Measurements from ENCODE around the gene CORIN. TPM values are rescaled to one million over a fixed set of nuclear protein-coding genes. Genes with fewer than 3 reads are reported as not detected.

Gene CORIN
- total and polyA plus RNA-seq, 2 experiments from 2014 or later, result not detected

- no peaks in the 10 kb centered on the region for H4K20me1 ChIP-seq (replicated peaks; ENCODE audit: insufficient read depth)
- Mint-ChIP-seq H3K36me3 (ENCODE audit: low read depth) (no peaks in the 10 kb centered on the region), H3K27ac (no peak overlapping the region), H3K9me3 (no peaks in the 10 kb centered on the region), H3K27me3 (ENCODE audit: insufficient read depth, low read depth, poor library complexity) (peaks cover 7% of the 10 kb centered on the region), H3K4me3 (no peak overlapping the region), H3K4me1 (peaks cover 13% of the 10 kb centered on the region; the same call in 2 of the 3 replicates)
- no peaks in the 10 kb centered on the region for H3K36me3 ChIP-seq (ENCODE audit: insufficient read depth)
- no peak overlapping the region for H3K4me3 ChIP-seq
- no peaks in the 10 kb centered on the region for H3F3A ChIP-seq (replicated peaks; ENCODE audit: low read depth)
- no peaks in the 10 kb centered on the region for H3K27me3 ChIP-seq (ENCODE audit: insufficient read depth)
- no peak overlapping the region for H3K27ac ChIP-seq (ENCODE audit: low read depth)
- TF ChIP-seq, protein P1, sequence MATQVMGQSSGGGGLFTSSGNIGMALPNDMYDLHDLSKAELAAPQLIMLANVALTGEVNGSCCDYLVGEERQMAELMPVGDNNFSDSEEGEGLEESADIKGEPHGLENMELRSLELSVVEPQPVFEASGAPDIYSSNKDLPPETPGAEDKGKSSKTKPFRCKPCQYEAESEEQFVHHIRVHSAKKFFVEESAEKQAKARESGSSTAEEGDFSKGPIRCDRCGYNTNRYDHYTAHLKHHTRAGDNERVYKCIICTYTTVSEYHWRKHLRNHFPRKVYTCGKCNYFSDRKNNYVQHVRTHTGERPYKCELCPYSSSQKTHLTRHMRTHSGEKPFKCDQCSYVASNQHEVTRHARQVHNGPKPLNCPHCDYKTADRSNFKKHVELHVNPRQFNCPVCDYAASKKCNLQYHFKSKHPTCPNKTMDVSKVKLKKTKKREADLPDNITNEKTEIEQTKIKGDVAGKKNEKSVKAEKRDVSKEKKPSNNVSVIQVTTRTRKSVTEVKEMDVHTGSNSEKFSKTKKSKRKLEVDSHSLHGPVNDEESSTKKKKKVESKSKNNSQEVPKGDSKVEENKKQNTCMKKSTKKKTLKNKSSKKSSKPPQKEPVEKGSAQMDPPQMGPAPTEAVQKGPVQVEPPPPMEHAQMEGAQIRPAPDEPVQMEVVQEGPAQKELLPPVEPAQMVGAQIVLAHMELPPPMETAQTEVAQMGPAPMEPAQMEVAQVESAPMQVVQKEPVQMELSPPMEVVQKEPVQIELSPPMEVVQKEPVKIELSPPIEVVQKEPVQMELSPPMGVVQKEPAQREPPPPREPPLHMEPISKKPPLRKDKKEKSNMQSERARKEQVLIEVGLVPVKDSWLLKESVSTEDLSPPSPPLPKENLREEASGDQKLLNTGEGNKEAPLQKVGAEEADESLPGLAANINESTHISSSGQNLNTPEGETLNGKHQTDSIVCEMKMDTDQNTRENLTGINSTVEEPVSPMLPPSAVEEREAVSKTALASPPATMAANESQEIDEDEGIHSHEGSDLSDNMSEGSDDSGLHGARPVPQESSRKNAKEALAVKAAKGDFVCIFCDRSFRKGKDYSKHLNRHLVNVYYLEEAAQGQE (IDR thresholded peaks at IDR 0.05; ENCODE audit: unreplicated experiment), result no peak
- TF ChIP-seq EZH2phosphoT487 (IDR thresholded peaks at IDR 0.05; ENCODE audit: unreplicated experiment) (no peak), EZH2 (IDR thresholded peaks at IDR 0.05; ENCODE audit: low read depth, unreplicated experiment) (no peak), STAT1 (IDR thresholded peaks at IDR 0.05; ENCODE audit: unreplicated experiment) (no peak), ETS1 (IDR thresholded peaks at IDR 0.05) (no peak), ZNF114 (CRISPR knock-in tag; IDR thresholded peaks at IDR 0.05) (no peak), POLR2AphosphoS5 (IDR thresholded peaks at IDR 0.05; ENCODE audit: low read depth) (no peak), JUNB (IDR thresholded peaks at IDR 0.05; ENCODE audit: unreplicated experiment) (no peak), ZNF331 (CRISPR knock-in tag; IDR thresholded peaks at IDR 0.05; ENCODE audit: low read depth) (no peak), CREB1 (CRISPR knock-in tag; IDR thresholded peaks at IDR 0.05; ENCODE audit: low read depth) (no peak), NANOG (IDR thresholded peaks at IDR 0.05; ENCODE audit: borderline replicate concordance) (no peak), ZNF462 (CRISPR knock-in tag; IDR thresholded peaks at IDR 0.05) (no peak)
- TF ChIP-seq, protein P2, sequence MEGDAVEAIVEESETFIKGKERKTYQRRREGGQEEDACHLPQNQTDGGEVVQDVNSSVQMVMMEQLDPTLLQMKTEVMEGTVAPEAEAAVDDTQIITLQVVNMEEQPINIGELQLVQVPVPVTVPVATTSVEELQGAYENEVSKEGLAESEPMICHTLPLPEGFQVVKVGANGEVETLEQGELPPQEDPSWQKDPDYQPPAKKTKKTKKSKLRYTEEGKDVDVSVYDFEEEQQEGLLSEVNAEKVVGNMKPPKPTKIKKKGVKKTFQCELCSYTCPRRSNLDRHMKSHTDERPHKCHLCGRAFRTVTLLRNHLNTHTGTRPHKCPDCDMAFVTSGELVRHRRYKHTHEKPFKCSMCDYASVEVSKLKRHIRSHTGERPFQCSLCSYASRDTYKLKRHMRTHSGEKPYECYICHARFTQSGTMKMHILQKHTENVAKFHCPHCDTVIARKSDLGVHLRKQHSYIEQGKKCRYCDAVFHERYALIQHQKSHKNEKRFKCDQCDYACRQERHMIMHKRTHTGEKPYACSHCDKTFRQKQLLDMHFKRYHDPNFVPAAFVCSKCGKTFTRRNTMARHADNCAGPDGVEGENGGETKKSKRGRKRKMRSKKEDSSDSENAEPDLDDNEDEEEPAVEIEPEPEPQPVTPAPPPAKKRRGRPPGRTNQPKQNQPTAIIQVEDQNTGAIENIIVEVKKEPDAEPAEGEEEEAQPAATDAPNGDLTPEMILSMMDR (conservative IDR thresholded peaks at IDR 0.05; ENCODE audit: low read depth in 2 of 2), result no peak
- DNase-seq (ENCODE audit: low spot score), result no peak
- no peaks in the 10 kb centered on the region; the same call in 1 of the 2 replicates for H3K9me2 ChIP-seq (ENCODE audit: insufficient read depth)
- ATAC-seq, result peak; percentile 70
- no peaks in the 10 kb centered on the region for H3K79me2 ChIP-seq (replicated peaks; ENCODE audit: insufficient read depth)
- H3K4me2 ChIP-seq, result peak overlapping the region; percentile 50
- peak overlapping the region; percentile 94; the same call in 1 of the 2 replicates for H2AFZ ChIP-seq
- H3K4me1 ChIP-seq (ENCODE audit: insufficient read depth), result peaks cover 13% of the 10 kb centered on the region
These were observed 126.7 kb downstream of the CORIN start for GRCh38 chr4:47711183-47711582.

Data from GM23338 (cell line).